MM.1S (cell line): Measurements from ENCODE around the gene DTX1.

ENCODE experiments used
- CTCF ChIP-seq: fragments of 300-600 bp; sonication (generic); IDR thresholded peaks from 2 replicates; pipeline ENCODE4 v1.5.1; 2016; ENCODE audit warnings: antibody characterized with exemption, low read length, mixed read lengths
- EZH2 ChIP-seq: fragments of 300-600 bp; sonication (generic); optimal IDR thresholded peaks from 2 replicates; pipeline ENCODE3; 2017; ENCODE audit warnings: low read depth, mild to moderate bottlenecking, antibody characterized with exemption, low read length, mixed read lengths

- TF ChIP-seq CTCF (no peak), EZH2 (no peak)
Measured at GRCh38 chr12:113119980-113120669, 63.6 kb downstream of the DTX1 start.
